ENCODE data around the gene GRIK2.
"Not testable (repeated sequence)": the region's sequence is repeated elsewhere in the genome, so short reads cannot be mapped to it uniquely, and the experiment has no call there.

GRIK2 gene

GRCh38 chr6:102051720-102052119, 658.2 kb downstream of the GRIK2 start:
- no peak overlapping the region for H3K4me3 ChIP-seq (ENCODE audit: low read depth, low read length)
- no peak for TF ChIP-seq CTCF (IDR thresholded peaks at IDR 0.05; ENCODE audit: low read depth, low read length)

DNA sequence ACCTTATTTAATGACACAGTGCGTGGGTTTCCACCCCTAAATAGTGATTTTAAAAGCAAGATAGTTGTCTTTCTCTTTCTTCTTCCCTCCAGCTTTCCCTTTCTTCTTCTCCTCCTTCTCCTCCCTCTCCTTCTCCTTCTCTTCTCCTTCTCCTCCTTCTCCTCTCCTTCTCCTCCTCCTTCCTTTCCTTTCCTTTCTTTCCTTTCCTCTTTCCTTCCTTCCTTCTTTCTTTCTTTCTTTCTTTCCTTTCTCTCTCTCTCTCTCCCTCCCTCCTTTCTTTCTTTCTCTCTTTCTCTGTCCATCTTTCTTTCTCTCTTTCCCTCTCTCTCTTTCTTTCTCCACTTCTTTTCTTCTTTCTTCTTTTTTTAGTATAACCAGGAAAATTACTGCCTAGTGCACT, 670.6 kb downstream of the GRIK2 start:
- no peak for TF ChIP-seq CTCF (IDR thresholded peaks at IDR 0.05; ENCODE audit: low read depth, low read length)
- H3K4me3 ChIP-seq (ENCODE audit: low read depth, low read length), result no peak overlapping the region

GRCh38 chr6:102066301-102066700, 672.8 kb downstream of the GRIK2 start:
- no peak for TF ChIP-seq CTCF (IDR thresholded peaks at IDR 0.05; ENCODE audit: low read depth, low read length)

GRCh38 chr6:102068349-102068929, 674.9 kb downstream of the GRIK2 start:
- H3K4me3 ChIP-seq (ENCODE audit: low read depth, low read length), result no peak overlapping the region
- no peak for TF ChIP-seq CTCF (IDR thresholded peaks at IDR 0.05; ENCODE audit: low read depth, low read length)

More at GRCh38 chr6:102066301-102066700, 672.8 kb downstream of the GRIK2 start:
- no peak overlapping the region for H3K4me3 ChIP-seq (ENCODE audit: low read depth, low read length)

- TF ChIP-seq CTCF (IDR thresholded peaks at IDR 0.05; ENCODE audit: low read depth, low read length), result no peak
These were observed 682.0 kb downstream of the GRIK2 start for GRCh38 chr6:102075539-102075938.

GRCh38 chr6:102085257-102085656, 691.7 kb downstream of the GRIK2 start:
- H3K4me3 ChIP-seq (ENCODE audit: low read depth, low read length), result no peak overlapping the region
- no peak for TF ChIP-seq CTCF (IDR thresholded peaks at IDR 0.05; ENCODE audit: low read depth, low read length)

More at GRCh38 chr6:102075539-102075938, 682.0 kb downstream of the GRIK2 start:
- H3K4me3 ChIP-seq (ENCODE audit: low read depth, low read length), result no peak overlapping the region

GRCh38 chr6:102088160-102088559, 694.7 kb downstream of the GRIK2 start:
- H3K4me3 ChIP-seq (ENCODE audit: low read depth, low read length), result not testable (repeated sequence)

DNA sequence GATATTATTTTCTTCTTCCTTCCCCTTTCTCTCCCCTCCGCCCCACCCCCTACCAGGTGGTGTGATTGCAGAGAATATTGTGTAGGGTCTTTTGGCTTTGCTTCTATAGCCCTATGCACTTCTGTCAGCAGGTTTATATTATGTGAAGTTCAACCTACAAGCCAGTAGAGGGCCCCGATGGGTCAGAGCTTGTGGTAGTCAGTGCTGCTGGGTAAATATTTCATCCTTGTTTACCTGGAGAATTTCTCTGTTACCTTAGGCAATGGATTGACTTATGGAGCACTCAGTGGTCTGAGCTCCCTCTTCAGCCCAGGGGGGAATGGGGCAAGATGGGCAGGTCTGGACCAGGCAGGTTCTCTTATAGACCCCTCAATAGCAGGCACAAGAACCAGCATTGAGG, 720.9 kb downstream of the GRIK2 start:
- no peak overlapping the region for H3K4me3 ChIP-seq (ENCODE audit: low read depth, low read length)
- TF ChIP-seq CTCF (IDR thresholded peaks at IDR 0.05; ENCODE audit: low read depth, low read length), result no peak

Measured in WI38 (cell line).